Suprapubic skin (tissue), 4 donors: Measurements from ENCODE around the gene TDRD10. TPM values are rescaled to one million over a fixed set of nuclear protein-coding genes. Genes with fewer than 3 reads are reported as not detected.

Experiments used
- DNase-seq, 2 donors: peaks; one replicate each; pipeline ENCODE4 v3.0.0-alpha.2; 2019; ENCODE audit warnings: low spot score in 2 of 2
- H3K27ac ChIP-seq: fragments of 200-600 bp; sonication (generic); one replicate; pipeline ENCODE4 v1.5.1; 2019
- H3K27me3 ChIP-seq: fragments of 200-600 bp; sonication (generic); one replicate; pipeline ENCODE4 v1.5.1; 2019
- H3K36me3 ChIP-seq: fragments of 200-600 bp; sonication (generic); one replicate; pipeline ENCODE4 v1.5.1; 2019
- H3K4me1 ChIP-seq: fragments of 200-600 bp; sonication (generic); one replicate; pipeline ENCODE4 v1.5.1; 2019
- H3K4me3 ChIP-seq: fragments of 200-600 bp; sonication (generic); one replicate; pipeline ENCODE4 v1.5.1; 2019; ENCODE audit warnings: mild to moderate bottlenecking
- H3K9me3 ChIP-seq: fragments of 200-600 bp; sonication (generic); one replicate; pipeline ENCODE4 v1.5.1; 2019
- CTCF ChIP-seq, 2 donors: fragments of 200-600 bp in 1 of 2; fragments of 450-650 bp in 1 of 2; sonication (generic) in 1 of 2; IDR thresholded peaks; one replicate each; pipeline ENCODE4 v1.5.1; 2016 to 2019; ENCODE audit warnings: antibody characterized with exemption in 2 of 2, mild to moderate bottlenecking in 1 of 2, moderate library complexity in 1 of 2
- EP300 ChIP-seq: sonication (generic); formaldehyde crosslinking; IDR thresholded peaks from one replicate; pipeline ENCODE4 v1.6.1; 2017; ENCODE audit warnings: antibody characterized with exemption
- POLR2A ChIP-seq, 2 donors: fragments of 450-650 bp; IDR thresholded peaks; one replicate each; pipeline ENCODE4 v1.6.1; 2017; ENCODE audit warnings: antibody characterized with exemption in 2 of 2, mild to moderate bottlenecking in 2 of 2, moderate library complexity in 2 of 2
- POLR2AphosphoS5 ChIP-seq, 3 donors: sonication (generic); formaldehyde crosslinking; IDR thresholded peaks; one replicate each; pipeline ENCODE4 v1.6.1; 2017; ENCODE audit warnings: antibody characterized with exemption in 3 of 3
- WGBS: methylation state at CpG from one replicate; pipeline ENCODE4 v1.1.5; 2018; 5-methylcytosine and 5-hydroxymethylcytosine counted together
- total RNA-seq, 4 donors: library from RNA; depleted of rRNA; stranded (reverse); fragments of >200 nt; gene quantifications; one replicate each; pipeline ENCODE4 v1.1.0, GENCODE V29; 2016

Gene TDRD10
- total RNA-seq, 4 donors from 2014 or later: 0.72 to 2.6 (median 2.0) TPM

- Histone ChIP-seq H3K36me3 (peaks cover 11% of the 10 kb centered on the region), H3K4me1 (peaks cover 21% of the 10 kb centered on the region), H3K27ac (no peak overlapping the region), H3K27me3 (no peaks in the 10 kb centered on the region), H3K4me3 (no peak overlapping the region), H3K9me3 (no peaks in the 10 kb centered on the region)
- TF ChIP-seq POLR2A (IDR thresholded peaks at IDR 0.05) (no peak), EP300 (no peak), CTCF (IDR thresholded peaks at IDR 0.05) (no peak), POLR2AphosphoS5 (IDR thresholded peaks at IDR 0.05) (no peak)
- no peak for DNase-seq
- 94% methylated on average over 7 of the region's 10 CpGs for WGBS
These were observed 32.0 kb upstream of the TDRD10 start for GRCh38 chr1:154469844-154470560.

DNA sequence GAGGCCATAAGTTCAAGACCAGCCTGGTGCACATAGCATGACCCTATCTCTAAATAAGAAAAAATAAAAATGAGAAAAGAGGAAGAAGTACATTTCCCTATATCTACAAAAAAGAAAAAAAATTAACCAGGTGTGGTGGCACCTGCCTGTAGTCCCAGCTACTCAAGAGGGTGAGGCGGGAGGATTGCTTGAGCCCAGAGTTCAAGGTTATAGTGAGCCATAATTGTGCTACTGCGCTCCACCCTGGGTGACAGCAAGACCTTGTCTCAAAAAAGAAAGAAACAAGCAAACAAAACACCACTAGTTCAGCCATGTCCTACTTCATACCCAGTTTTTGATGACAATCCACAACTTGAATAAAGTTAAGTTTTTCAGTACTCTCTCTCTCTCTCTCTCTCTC lies 30.7 kb upstream of the TDRD10 start:
- no peak for DNase-seq
- Histone ChIP-seq H3K4me1 (peaks cover 8% of the 10 kb centered on the region), H3K9me3 (no peaks in the 10 kb centered on the region), H3K27me3 (no peaks in the 10 kb centered on the region), H3K36me3 (no peaks in the 10 kb centered on the region), H3K27ac (no peak overlapping the region), H3K4me3 (no peak overlapping the region)
- TF ChIP-seq POLR2A (IDR thresholded peaks at IDR 0.05): no peak
- TF ChIP-seq CTCF (IDR thresholded peaks at IDR 0.05): no peak
- TF ChIP-seq POLR2AphosphoS5 (IDR thresholded peaks at IDR 0.05): no peak
- TF ChIP-seq EP300: no peak
- 88% methylated on average over 2 of the region's 2 CpGs for WGBS

DNA sequence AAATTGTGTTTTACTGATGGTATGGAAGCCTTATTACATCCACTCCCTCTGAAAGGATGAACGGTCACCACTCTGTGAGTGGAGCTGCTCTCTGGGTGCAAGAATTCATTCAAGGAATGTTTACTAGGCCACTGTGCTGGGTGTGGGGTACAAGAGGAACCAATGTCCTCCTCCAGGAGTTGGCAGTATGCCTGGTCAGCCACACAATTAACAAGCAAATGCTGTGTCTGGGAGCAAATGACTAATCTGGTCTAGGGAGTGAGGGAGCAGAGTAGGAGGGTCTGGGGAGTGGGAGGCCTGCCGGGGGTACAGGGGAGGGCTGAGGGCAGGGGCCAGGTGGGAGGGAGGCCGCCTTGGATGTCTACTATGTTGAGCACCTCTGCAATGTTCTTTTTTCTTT lies 27.2 kb upstream of the TDRD10 start:
- Histone ChIP-seq H3K9me3 (no peaks in the 10 kb centered on the region), H3K27me3 (no peaks in the 10 kb centered on the region), H3K4me3 (no peak overlapping the region), H3K27ac (no peak overlapping the region), H3K36me3 (no peaks in the 10 kb centered on the region), H3K4me1 (peaks cover 6% of the 10 kb centered on the region)
- 69% methylated on average over 3 of the region's 3 CpGs for WGBS
- DNase-seq: no peak
- TF ChIP-seq CTCF (IDR thresholded peaks at IDR 0.05) (no peak), POLR2AphosphoS5 (IDR thresholded peaks at IDR 0.05) (no peak), EP300 (no peak), POLR2A (IDR thresholded peaks at IDR 0.05) (no peak)

GRCh38 chr1:154476791-154477190 lies 25.2 kb upstream of the TDRD10 start:
- H3K27me3 ChIP-seq: no peaks in the 10 kb centered on the region
- DNase-seq: peak in 1 of 2 donors; percentile 19
- H3K4me1 ChIP-seq: peaks cover 16% of the 10 kb centered on the region
- H3K27ac ChIP-seq: no peak overlapping the region
- TF ChIP-seq POLR2A (IDR thresholded peaks at IDR 0.05) (no peak), EP300 (no peak), CTCF (IDR thresholded peaks at IDR 0.05) (no peak), POLR2AphosphoS5 (IDR thresholded peaks at IDR 0.05) (no peak)
- no peaks in the 10 kb centered on the region for H3K9me3 ChIP-seq
- no peak overlapping the region for H3K4me3 ChIP-seq
- H3K36me3 ChIP-seq: no peaks in the 10 kb centered on the region
- WGBS: 94% methylated on average over 1 of the region's 1 CpG

- 97% methylated on average over 8 of the region's 8 CpGs for WGBS
- DNase-seq: peak in 1 of 2 donors; percentile 34
- no peaks in the 10 kb centered on the region for H3K9me3 ChIP-seq
- H3K27ac ChIP-seq: no peak overlapping the region
- TF ChIP-seq POLR2A (IDR thresholded peaks at IDR 0.05) (no peak), EP300 (no peak), CTCF (IDR thresholded peaks at IDR 0.05) (no peak), POLR2AphosphoS5 (IDR thresholded peaks at IDR 0.05) (no peak)
- H3K36me3 ChIP-seq: no peaks in the 10 kb centered on the region
- H3K4me3 ChIP-seq: no peak overlapping the region
- H3K27me3 ChIP-seq: no peaks in the 10 kb centered on the region
- H3K4me1 ChIP-seq: peaks cover 16% of the 10 kb centered on the region
These were observed 24.0 kb upstream of the TDRD10 start for GRCh38 chr1:154478013-154478412.
